H1 (cell line): ENCODE measurements around the gene CRADD. TPM values are rescaled to one million over a fixed set of nuclear protein-coding genes. Genes with fewer than 3 reads are reported as not detected.

Experiments used
- CTCF ChIA-PET: fragments of 300-600 bp; sonication (Branson Sonifier 250); formaldehyde crosslinking; loops from one replicate; lab custom pipeline; 2021; ENCODE audit not compliant: partially characterized antibody; lab: Charles Lee
- POLR2A ChIA-PET: fragments of 300-600 bp; sonication (Branson Sonifier 250); formaldehyde crosslinking; loops from one replicate; lab custom pipeline; 2021; ENCODE audit warnings: inconsistent platforms; ENCODE audit not compliant: partially characterized antibody; lab: Charles Lee
- DNase-seq, 2 experiments: peaks; one replicate each; pipeline versions ENCODE4 v3.0.0 to v3.0.0-alpha.2; 2010 to 2022; ENCODE audit warnings: low spot score in 2 of 2, low read depth in 1 of 2, mixed read lengths in 1 of 2
- FAIRE-seq: peaks from 2 replicates; lab custom pipeline; 2011; peaks lifted over from hg19 to GRCh38; lab: Jason Lieb, UNC
- H2AFZ ChIP-seq: 2 replicates; pipeline ENCODE4 v1.8.1; 2012; ENCODE audit warnings: low read length, inconsistent platforms
- H2AK5ac ChIP-seq: 2 replicates; pipeline ENCODE4 v1.6.1; 2013; ENCODE audit warnings: low read depth, low read length
- H2BK120ac ChIP-seq: replicated peaks from 2 replicates; pipeline ENCODE3; 2013; ENCODE audit warnings: low read depth, low read length, inconsistent platforms
- H2BK12ac ChIP-seq: 2 replicates; pipeline ENCODE4 v1.6.1; 2013; ENCODE audit warnings: low read depth, low read length
- H2BK15ac ChIP-seq: 2 replicates; pipeline ENCODE4 v1.6.1; 2013; ENCODE audit warnings: low read length
- H2BK20ac ChIP-seq: 2 replicates; pipeline ENCODE4 v1.6.1; 2013; ENCODE audit warnings: low read length
- H2BK5ac ChIP-seq: 2 replicates; pipeline ENCODE4 v1.6.1; 2013; ENCODE audit warnings: low read depth, low read length
- H3K14ac ChIP-seq: 2 replicates; pipeline ENCODE4 v1.6.1; 2013; ENCODE audit warnings: inconsistent platforms; ENCODE audit not compliant: insufficient read length
- H3K18ac ChIP-seq: 2 replicates; pipeline ENCODE4 v1.6.1; 2013; ENCODE audit warnings: low read length; ENCODE audit errors: extremely low read depth
- H3K23ac ChIP-seq: 2 replicates; pipeline ENCODE4 v1.6.1; 2013; ENCODE audit warnings: inconsistent platforms; ENCODE audit not compliant: insufficient read length
- H3K23me2 ChIP-seq: 2 replicates; pipeline ENCODE4 v1.6.1; 2013; ENCODE audit warnings: low read depth, low read length
- H3K27ac ChIP-seq: 2 replicates; pipeline ENCODE4 v1.6.1; 2011; ENCODE audit warnings: low read depth, low read length, inconsistent platforms
- H3K27me3 ChIP-seq, 4 experiments: replicated peaks in 1 of 4; 1 replicate in 1 of 4; 2 replicates in 3 of 4; pipeline versions ENCODE4 v1.6.1 to v1.8.1; 2011 to 2013; ENCODE audit warnings: low read length in 3 of 4, mild to moderate bottlenecking in 3 of 4, inconsistent platforms in 2 of 4, mixed read lengths in 2 of 4, moderate library complexity in 1 of 4; ENCODE audit not compliant: control insufficient read depth in 3 of 4, insufficient read depth in 3 of 4; ENCODE audit errors: extremely low read depth in 1 of 4
- H3K36me3 ChIP-seq, 4 experiments: 2 replicates each; pipeline versions ENCODE4 v1.6.1 to v1.8.1; 2011 to 2013; ENCODE audit warnings: mild to moderate bottlenecking in 4 of 4, low read length in 3 of 4, moderate library complexity in 2 of 4, control low read depth in 1 of 4, inconsistent platforms in 1 of 4; ENCODE audit not compliant: insufficient read depth in 4 of 4, control insufficient read depth in 2 of 4
- H3K4ac ChIP-seq: replicated peaks from 2 replicates; pipeline ENCODE3; 2013; ENCODE audit warnings: low read length, low read depth, mixed read lengths, inconsistent platforms; ENCODE audit not compliant: insufficient read length
- H3K4me1 ChIP-seq, 4 experiments: replicated peaks in 1 of 4; 1 replicate in 1 of 4; 2 replicates in 3 of 4; pipeline versions ENCODE4 v1.6.1 to v1.8.1; 2011 to 2013; ENCODE audit warnings: low read length in 3 of 4, inconsistent platforms in 2 of 4, mixed read lengths in 1 of 4; ENCODE audit not compliant: insufficient read depth in 4 of 4, control insufficient read depth in 3 of 4
- H3K4me2 ChIP-seq, 2 experiments: 2 replicates each; pipeline versions ENCODE4 v1.6.1 to v1.8.1; 2011 to 2013; ENCODE audit warnings: low read depth in 2 of 2, low read length in 2 of 2, control low read depth in 1 of 2, inconsistent platforms in 1 of 2, mild to moderate bottlenecking in 1 of 2; ENCODE audit not compliant: insufficient read depth in 1 of 2
- H3K4me3 ChIP-seq, 4 experiments: fragments of 200-600, 300-600 bp in 1 of 4; sonication (generic), shearing (Covaris generic), sonication (Bioruptor Twin) in 1 of 4; 2 replicates each; pipeline versions ENCODE4 v1.5.1 to v1.8.1; 2011 to 2016; ENCODE audit warnings: low read length in 4 of 4, low read depth in 3 of 4, control low read depth in 2 of 4, inconsistent platforms in 2 of 4, mild to moderate bottlenecking in 2 of 4, mixed read lengths in 1 of 4, moderate library complexity in 1 of 4; ENCODE audit not compliant: insufficient read depth in 2 of 4; ENCODE audit errors: extremely low read depth in 1 of 4
- H3K56ac ChIP-seq: replicated peaks from 2 replicates; pipeline ENCODE3; 2013; ENCODE audit warnings: low read depth, mild to moderate bottlenecking, mixed read lengths, low read length, inconsistent platforms; ENCODE audit not compliant: insufficient read length
- H3K79me1 ChIP-seq: 2 replicates; pipeline ENCODE4 v1.6.1; 2013; ENCODE audit warnings: low read depth, low read length, control low read depth
- H3K79me2 ChIP-seq, 2 experiments: 2 replicates each; pipeline versions ENCODE4 v1.6.1 to v1.8.1; 2012 to 2013; ENCODE audit warnings: low read length in 2 of 2, mild to moderate bottlenecking in 2 of 2, inconsistent platforms in 1 of 2; ENCODE audit not compliant: insufficient read depth in 2 of 2, control insufficient read depth in 1 of 2
- H3K9ac ChIP-seq, 4 experiments: replicated peaks in 1 of 4; 1 replicate in 1 of 4; 2 replicates in 3 of 4; pipeline versions ENCODE4 v1.6.1 to v1.8.1; 2011 to 2013; ENCODE audit warnings: low read depth in 3 of 4, low read length in 3 of 4, control low read depth in 2 of 4, mild to moderate bottlenecking in 2 of 4, moderate library complexity in 2 of 4, inconsistent platforms in 1 of 4; ENCODE audit errors: extremely low read depth in 1 of 4
- H3K9me3 ChIP-seq, 2 experiments: 2 replicates each; pipeline versions ENCODE4 v1.6.1 to v1.8.1; 2012 to 2013; ENCODE audit warnings: mild to moderate bottlenecking in 2 of 2, moderate library complexity in 2 of 2, control low read depth in 1 of 2, inconsistent platforms in 1 of 2, low read depth in 1 of 2, low read length in 1 of 2, mixed read lengths in 1 of 2; ENCODE audit not compliant: insufficient read depth in 2 of 2
- H4K20me1 ChIP-seq, 2 experiments: replicated peaks in 1 of 2; 2 replicates each; pipeline versions ENCODE3 to v1.8.1; 2011 to 2013; ENCODE audit warnings: inconsistent platforms in 2 of 2, low read length in 2 of 2, mild to moderate bottlenecking in 1 of 2; ENCODE audit not compliant: insufficient read depth in 2 of 2, control insufficient read depth in 1 of 2
- H4K5ac ChIP-seq: 2 replicates; pipeline ENCODE4 v1.6.1; 2013; ENCODE audit warnings: low read length, low read depth, mixed read lengths, inconsistent platforms; ENCODE audit not compliant: insufficient read length
- H4K8ac ChIP-seq: 2 replicates; pipeline ENCODE4 v1.8.0; 2013; ENCODE audit warnings: mild to moderate bottlenecking, moderate library complexity, low read length, inconsistent platforms; ENCODE audit not compliant: insufficient read depth; ENCODE audit errors: extremely low read depth
- H4K91ac ChIP-seq: replicated peaks from 2 replicates; pipeline ENCODE3; 2013; ENCODE audit warnings: low read length, mixed read lengths, inconsistent platforms; ENCODE audit not compliant: insufficient read length
- WGBS, 2 experiments: shearing (Covaris generic) in 1 of 2; methylation state at CpG; one replicate each; pipeline versions ENCODE4 v1.1.6 to v1.1.7; 2013 to 2015; ENCODE audit warnings: low lambda C conversion rate in 2 of 2, mixed read lengths in 2 of 2, inconsistent platforms in 1 of 2, low coverage in 1 of 2, missing lambda C conversion rate in 1 of 2; ENCODE audit not compliant: insufficient replicate concordance in 2 of 2, insufficient coverage in 1 of 2, insufficient read length in 1 of 2; ENCODE audit errors: extremely low coverage in 1 of 2, missing lambda C conversion rate in 1 of 2; 5-methylcytosine and 5-hydroxymethylcytosine counted together
- polyA plus RNA-seq, 7 experiments: library from polyadenylated mRNA; depleted of rRNA in 3 of 7; stranded (reverse) in 5 of 7; unstranded in 2 of 7; fragments of >200 nt in 5 of 7; fragments of 200-250 nt in 2 of 7; gene quantifications; 1 replicate in 5 of 7; 2 replicates in 1 of 7; 4 replicates in 1 of 7; pipeline versions ENCODE4 v1.2.1 to v1.2.3, GENCODE V29; 2011 to 2013; ENCODE audit warnings: missing spikeins in 2 of 7, mixed read lengths in 2 of 7
- total RNA-seq: library from RNA; stranded (reverse); fragmentation: NEBNext Ultra II Directional; extraction: Animal tissue kit (Norgen Biotek cat#: 25700); gene quantifications from 2 replicates; pipeline ENCODE4 v1.2.1, GENCODE V29; 2021

The CRADD gene
- total and polyA plus RNA-seq, 2 of the 8 experiments (the other 6 are each of a cell fraction or from before 2014, with no cell fraction given): 8.1 to 15.4 TPM

GRCh38 chr12:93737457-93738198, 60.5 kb downstream of the CRADD start:
- Histone ChIP-seq H3K23me2 (peaks cover 3% of the 10 kb centered on the region), H4K8ac (no peak overlapping the region), H3K23ac (no peak overlapping the region), H3K9me3 (no peaks in the 10 kb centered on the region), H2BK20ac (peak overlapping the region; percentile 15; the same call in 1 of the 2 replicates), H2BK120ac (no peak overlapping the region), H3K4me3 (no peak overlapping the region), H3K27me3 (no peaks in the 10 kb centered on the region), H4K91ac (no peak overlapping the region), H3K4ac (no peak overlapping the region), H3K27ac (no peak overlapping the region), H3K9ac (no peak overlapping the region), H2BK5ac (no peak overlapping the region; the same call in 1 of the 2 replicates), H3K56ac (no peak overlapping the region), H3K79me2 (no peaks in the 10 kb centered on the region), H3K4me2 (no peak overlapping the region), H2BK12ac (peak overlapping the region; percentile 65), H3K79me1 (no peaks in the 10 kb centered on the region), H2AK5ac (no peak overlapping the region), H3K18ac (peak overlapping the region; percentile 38), H2AFZ (no peak overlapping the region), H4K20me1 (no peaks in the 10 kb centered on the region), H3K36me3 (no peaks in the 10 kb centered on the region), H2BK15ac (no peak overlapping the region), H3K14ac (no peak overlapping the region), H4K5ac (no peak overlapping the region), H3K4me1 (peaks cover 0 to 15% (median 6%) of the 10 kb centered on the region in 4 experiments; a peak in 4 of 7 replicates)
- FAIRE-seq: no peak
- ChIA-PET POLR2A (no interaction called here), CTCF (interaction anchor here (0.8 to 2.9 kb wide), 5 partner anchors 24 to 364 kb away, joined by 3 to 11 read pairs (median 3); no protein-coding TSS in a partner anchor)
- 91% methylated on average over 5 of the region's 5 CpGs; no CpG with 5 or more reads in 1 of the 2 experiments for WGBS, 2 experiments
- no peak for DNase-seq
